ENCODE data around the gene TANGO6.

Gene TANGO6

DNA sequence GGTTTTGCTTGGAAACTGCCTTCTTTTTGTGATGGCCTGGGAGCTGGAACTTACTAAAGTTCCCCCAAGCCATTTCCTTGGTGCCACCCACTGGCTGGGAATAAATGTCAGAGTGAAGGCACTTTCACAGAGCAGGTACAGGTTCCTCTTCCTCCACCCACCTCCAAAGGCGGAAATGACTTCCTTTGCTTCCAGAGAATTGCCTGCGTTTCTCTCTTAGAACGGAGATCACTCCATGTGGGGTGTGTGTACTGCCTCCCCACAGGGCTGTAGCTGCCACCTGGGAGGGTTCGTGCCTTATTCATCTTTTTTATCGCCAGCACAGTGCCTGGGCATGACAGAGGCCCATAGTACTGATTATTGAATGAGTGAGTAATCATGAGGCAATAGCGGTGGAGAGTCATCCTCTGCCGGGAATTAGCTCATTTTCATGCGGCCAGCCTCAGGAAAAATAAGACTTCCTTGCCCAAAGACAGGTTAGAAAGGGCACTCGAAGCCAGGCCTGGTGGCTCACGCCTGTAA lies 229.9 kb downstream of the TANGO6 start:
- Mint-ChIP-seq H3K27me3 (no peaks in the 10 kb centered on the region), H3K9me3 (no peaks in the 10 kb centered on the region), H3K4me3 (no peak overlapping the region), H3K27ac (no peak overlapping the region), H3K4me1 (no peaks in the 10 kb centered on the region), H3K36me3 (peaks cover 1% of the 10 kb centered on the region)
- DNase-seq: no peak
- CTCF ChIA-PET: interaction anchor here (0.6 to 1.3 kb wide), 3 partner anchors 39 to 104 kb away, joined by 3 read pairs; no protein-coding TSS in a partner anchor

GRCh38 chr16:69077251-69077650 lies 233.9 kb downstream of the TANGO6 start:
- Mint-ChIP-seq H3K4me3 (no peak overlapping the region), H3K9me3 (no peaks in the 10 kb centered on the region), H3K36me3 (peaks cover 1% of the 10 kb centered on the region), H3K4me1 (no peaks in the 10 kb centered on the region), H3K27ac (no peak overlapping the region), H3K27me3 (no peaks in the 10 kb centered on the region)
- CTCF ChIA-PET: no interaction called here
- DNase-seq: no peak

DNA sequence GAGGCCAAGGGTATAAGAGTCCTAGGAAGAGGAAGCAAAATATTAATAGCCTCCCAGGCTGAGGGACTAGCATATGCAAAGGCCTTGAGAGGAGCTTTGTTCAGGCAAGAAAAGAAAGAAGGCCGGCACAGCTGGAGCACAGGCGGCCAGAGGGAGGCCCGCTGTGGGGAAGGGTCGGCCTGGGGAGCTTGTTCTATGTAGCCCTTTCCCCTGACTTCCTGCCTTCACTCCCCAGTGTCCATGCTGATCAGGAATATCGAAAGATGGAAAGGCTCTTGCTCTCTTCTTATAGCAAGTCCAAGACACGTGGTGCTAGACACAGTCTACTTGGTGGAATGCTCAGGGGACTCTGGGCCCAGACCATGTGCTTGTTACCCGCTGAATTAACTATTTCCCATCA lies 234.7 kb downstream of the TANGO6 start:
- peaks cover 1% of the 10 kb centered on the region for H3K36me3 Mint-ChIP-seq
- no peak overlapping the region for H3K27ac Mint-ChIP-seq
- H3K27me3 Mint-ChIP-seq: no peaks in the 10 kb centered on the region
- CTCF ChIA-PET: no interaction called here
- H3K4me1 Mint-ChIP-seq: no peaks in the 10 kb centered on the region
- H3K9me3 Mint-ChIP-seq: no peaks in the 10 kb centered on the region
- DNase-seq: no peak
- H3K4me3 Mint-ChIP-seq: no peak overlapping the region

DNA sequence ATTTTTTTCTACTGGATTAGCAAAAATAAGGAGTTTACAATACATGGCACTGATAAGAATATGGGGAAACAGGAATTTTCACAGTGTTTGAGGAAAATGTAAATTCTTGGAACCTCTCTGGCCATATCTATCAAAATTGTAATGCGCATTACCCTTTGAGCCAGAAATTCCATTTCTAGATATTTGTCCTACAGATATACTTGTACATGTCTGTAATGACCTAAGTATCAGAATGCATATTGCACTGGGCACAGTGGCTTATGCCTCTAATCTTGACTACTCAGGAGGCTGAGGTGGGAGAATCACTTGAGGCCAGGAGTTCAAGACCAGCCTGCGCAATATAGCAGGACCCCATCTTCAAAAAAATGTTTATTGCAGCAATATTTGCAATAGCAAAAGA lies 236.4 kb downstream of the TANGO6 start:
- H3K36me3 Mint-ChIP-seq: peaks cover 4% of the 10 kb centered on the region
- CTCF ChIA-PET: no interaction called here
- no peaks in the 10 kb centered on the region for H3K4me1 Mint-ChIP-seq
- H3K9me3 Mint-ChIP-seq: no peaks in the 10 kb centered on the region
- H3K27ac Mint-ChIP-seq: no peak overlapping the region
- no peak overlapping the region for H3K4me3 Mint-ChIP-seq
- DNase-seq: no peak
- H3K27me3 Mint-ChIP-seq: no peaks in the 10 kb centered on the region

- Mint-ChIP-seq H3K36me3 (peaks cover 7% of the 10 kb centered on the region), H3K4me3 (no peak overlapping the region), H3K27me3 (no peaks in the 10 kb centered on the region), H3K27ac (no peak overlapping the region), H3K4me1 (no peaks in the 10 kb centered on the region), H3K9me3 (no peaks in the 10 kb centered on the region)
- CTCF ChIA-PET: interaction anchor here (1.7 kb wide), 1 partner anchor 10 kb away, joined by 5 read pairs; no protein-coding TSS in a partner anchor
- DNase-seq: no peak
Observed at GRCh38 chr16:69083306-69083941, 240.1 kb downstream of the TANGO6 start.

GRCh38 chr16:69084289-69084688 lies 241.0 kb downstream of the TANGO6 start:
- Mint-ChIP-seq H3K27me3 (no peaks in the 10 kb centered on the region), H3K4me3 (no peak overlapping the region), H3K4me1 (no peaks in the 10 kb centered on the region), H3K9me3 (no peaks in the 10 kb centered on the region), H3K36me3 (peaks cover 7% of the 10 kb centered on the region), H3K27ac (no peak overlapping the region)
- DNase-seq: no peak
- CTCF ChIA-PET: interaction anchor here (1.7 kb wide), 1 partner anchor 9 kb away, joined by 5 read pairs; no protein-coding TSS in a partner anchor

GRCh38 chr16:69085032-69085695 lies 241.8 kb downstream of the TANGO6 start:
- Mint-ChIP-seq H3K27ac (no peak overlapping the region), H3K36me3 (peaks cover 7% of the 10 kb centered on the region), H3K4me3 (no peak overlapping the region), H3K4me1 (no peaks in the 10 kb centered on the region), H3K27me3 (no peaks in the 10 kb centered on the region), H3K9me3 (no peaks in the 10 kb centered on the region)
- CTCF ChIA-PET: interaction anchor here (0.6 to 1.7 kb wide), 3 partner anchors 8 to 28 kb away, joined by 3 to 5 read pairs (median 3); no protein-coding TSS in a partner anchor
- no peak for DNase-seq

- Mint-ChIP-seq H3K27ac (peak overlapping the region; percentile 51), H3K4me1 (no peaks in the 10 kb centered on the region), H3K4me3 (no peak overlapping the region), H3K27me3 (no peaks in the 10 kb centered on the region), H3K36me3 (peaks cover 7% of the 10 kb centered on the region), H3K9me3 (no peaks in the 10 kb centered on the region)
- CTCF ChIA-PET: no interaction called here
- DNase-seq: no peak
Observed at GRCh38 chr16:69087161-69087581, 243.8 kb downstream of the TANGO6 start.

GRCh38 chr16:69088684-69089083 lies 245.4 kb downstream of the TANGO6 start:
- Mint-ChIP-seq H3K4me1 (no peaks in the 10 kb centered on the region), H3K36me3 (peaks cover 6% of the 10 kb centered on the region), H3K27me3 (no peaks in the 10 kb centered on the region), H3K9me3 (no peaks in the 10 kb centered on the region), H3K4me3 (no peak overlapping the region), H3K27ac (no peak overlapping the region)
- CTCF ChIA-PET: interaction anchor here (0.6 to 1.6 kb wide), 2 partner anchors 35 to 1502 kb away, joined by 3 to 8 read pairs; no protein-coding TSS in a partner anchor
- DNase-seq: no peak

- Mint-ChIP-seq H3K36me3 (peaks cover 4% of the 10 kb centered on the region), H3K27ac (no peak overlapping the region), H3K4me3 (no peak overlapping the region), H3K4me1 (no peaks in the 10 kb centered on the region), H3K9me3 (no peaks in the 10 kb centered on the region), H3K27me3 (no peaks in the 10 kb centered on the region)
- CTCF ChIA-PET: interaction anchor here (0.6 to 1.6 kb wide), 2 partner anchors 35 to 1503 kb away, joined by 3 to 8 read pairs; no protein-coding TSS in a partner anchor
- DNase-seq: peak; percentile 23
Observed at GRCh38 chr16:69089091-69089910, 246.0 kb downstream of the TANGO6 start.

- DNase-seq: no peak
- H3K4me3 Mint-ChIP-seq: no peak overlapping the region
- CTCF ChIA-PET: interaction anchor here (0.9 to 1.9 kb wide), 2 partner anchors 10 to 20 kb away, joined by 3 to 5 read pairs; no protein-coding TSS in a partner anchor
- no peaks in the 10 kb centered on the region for H3K36me3 Mint-ChIP-seq
- H3K27me3 Mint-ChIP-seq: no peaks in the 10 kb centered on the region
- H3K4me1 Mint-ChIP-seq: no peaks in the 10 kb centered on the region
- H3K27ac Mint-ChIP-seq: no peak overlapping the region
- H3K9me3 Mint-ChIP-seq: no peaks in the 10 kb centered on the region
Observed at GRCh38 chr16:69093974-69094373, 250.6 kb downstream of the TANGO6 start.

- Mint-ChIP-seq H3K4me3 (no peak overlapping the region), H3K9me3 (no peaks in the 10 kb centered on the region), H3K36me3 (no peaks in the 10 kb centered on the region), H3K27ac (no peak overlapping the region), H3K4me1 (no peaks in the 10 kb centered on the region), H3K27me3 (no peaks in the 10 kb centered on the region)
- CTCF ChIA-PET: interaction anchor here (0.9 kb wide), 1 partner anchor 20 kb away, joined by 3 read pairs; no protein-coding TSS in a partner anchor
- no peak for DNase-seq
Observed at GRCh38 chr16:69094501-69094900, 251.2 kb downstream of the TANGO6 start.

- CTCF ChIA-PET: no interaction called here
- no peaks in the 10 kb centered on the region for H3K4me1 Mint-ChIP-seq
- no peak overlapping the region for H3K4me3 Mint-ChIP-seq
- peaks cover 2% of the 10 kb centered on the region for H3K27me3 Mint-ChIP-seq
- no peak overlapping the region for H3K27ac Mint-ChIP-seq
- H3K36me3 Mint-ChIP-seq: no peaks in the 10 kb centered on the region
- H3K9me3 Mint-ChIP-seq: no peaks in the 10 kb centered on the region
- no peak for DNase-seq
Observed at GRCh38 chr16:69095193-69095592, 251.9 kb downstream of the TANGO6 start.

Data from activated naive CD4-positive, alpha-beta T cell treated with anti-CD3 and anti-CD28 coated beads, Interleukin-2, amount 10 ng/mL, durations not matched to agents 7 days and 5 days (primary cell).